GM23338 (cell line): ENCODE measurements around the gene TMUB1. TPM values are rescaled to one million over a fixed set of nuclear protein-coding genes. Genes with fewer than 3 reads are reported as not detected.

Source experiments
- ATAC-seq: fragments of 200-7000 bp; cut with Tn5 transposase; 3 replicates; pipeline ENCODE4 v1.9.1; 2020
- DNase-seq: peaks from one replicate; pipeline ENCODE4 v3.0.0-alpha.2; 2015; ENCODE audit warnings: low spot score
- H2AFZ ChIP-seq: fragments of 200-600 bp; sonication (generic); 2 replicates; pipeline ENCODE4 v1.8.0; 2016; ENCODE audit warnings: antibody characterized with exemption, mild to moderate bottlenecking, moderate library complexity
- H3F3A ChIP-seq: fragments of 200-600 bp; sonication (generic); replicated peaks from 2 replicates; pipeline ENCODE4 v1.8.0; 2017; ENCODE audit warnings: antibody characterized with exemption, mixed run types, low read depth
- H3K27ac ChIP-seq: fragments of 200-600 bp; sonication (generic); 2 replicates; pipeline ENCODE4 v1.6.1; 2016; ENCODE audit warnings: low read depth
- H3K27me3 ChIP-seq: fragments of 200-600 bp; sonication (generic); 2 replicates; pipeline ENCODE4 v1.8.0; 2016; ENCODE audit warnings: mild to moderate bottlenecking, mixed run types, moderate library complexity; ENCODE audit not compliant: insufficient read depth
- H3K36me3 ChIP-seq: fragments of 200-600 bp; sonication (generic); 2 replicates; pipeline ENCODE4 v1.8.0; 2016; ENCODE audit warnings: mild to moderate bottlenecking; ENCODE audit not compliant: insufficient read depth
- H3K4me1 ChIP-seq: fragments of 200-600 bp; sonication (generic); 2 replicates; pipeline ENCODE4 v1.8.0; 2016; ENCODE audit warnings: mild to moderate bottlenecking, moderate library complexity; ENCODE audit not compliant: insufficient read depth
- H3K4me2 ChIP-seq: fragments of 200-600 bp; sonication (generic); 2 replicates; pipeline ENCODE4 v1.7.1; 2017; ENCODE audit warnings: mixed run types
- H3K4me3 ChIP-seq: fragments of 200-600 bp; sonication (generic); 2 replicates; pipeline ENCODE4 v1.6.1; 2016; ENCODE audit warnings: mixed run types
- H3K79me2 ChIP-seq: fragments of 200-600 bp; sonication (generic); replicated peaks from 2 replicates; pipeline ENCODE4 v1.8.0; 2017; ENCODE audit warnings: mild to moderate bottlenecking; ENCODE audit not compliant: insufficient read depth
- H3K9me2 ChIP-seq: fragments of 200-600 bp; sonication (generic); 2 replicates; pipeline ENCODE4 v1.8.0; 2017; ENCODE audit not compliant: insufficient read depth
- H4K20me1 ChIP-seq: fragments of 200-600 bp; sonication (generic); replicated peaks from 2 replicates; pipeline ENCODE4 v1.8.0; 2017; ENCODE audit warnings: mild to moderate bottlenecking; ENCODE audit not compliant: insufficient read depth
- H3K27ac Mint-ChIP-seq: 2 replicates; pipeline ENCODE4 v1.8.0; 2020; ENCODE audit warnings: inconsistent platforms, mild to moderate bottlenecking, moderate library complexity, mixed read lengths
- H3K27me3 Mint-ChIP-seq: 3 replicates; pipeline ENCODE4 v1.8.0; 2022; ENCODE audit warnings: low read depth, mild to moderate bottlenecking, moderate library complexity, mixed read lengths, inconsistent platforms; ENCODE audit not compliant: insufficient read depth, poor library complexity
- H3K36me3 Mint-ChIP-seq: 3 replicates; pipeline ENCODE4 v1.8.0; 2021; ENCODE audit warnings: low read depth, mild to moderate bottlenecking, inconsistent platforms, moderate library complexity, mixed read lengths
- H3K4me1 Mint-ChIP-seq: 3 replicates; pipeline ENCODE4 v1.8.0; 2020; ENCODE audit warnings: mild to moderate bottlenecking, inconsistent platforms, mixed read lengths
- H3K4me3 Mint-ChIP-seq: 3 replicates; pipeline ENCODE4 v1.8.0; 2021; ENCODE audit warnings: moderate library complexity, mild to moderate bottlenecking, inconsistent platforms, mixed read lengths
- H3K9me3 Mint-ChIP-seq: 3 replicates; pipeline ENCODE4 v1.8.0; 2020; ENCODE audit warnings: moderate library complexity, mild to moderate bottlenecking, inconsistent platforms, mixed read lengths
- EZH2 ChIP-seq: fragments of 200-600 bp; sonication (generic); IDR thresholded peaks from one replicate; pipeline ENCODE4 v1.8.0; 2017; ENCODE audit warnings: antibody characterized with exemption, mild to moderate bottlenecking, low read depth; ENCODE audit not compliant: unreplicated experiment
- EZH2phosphoT487 ChIP-seq: fragments of 200-600 bp; sonication (generic); IDR thresholded peaks from one replicate; pipeline ENCODE4 v1.8.1; 2018; ENCODE audit warnings: antibody characterized with exemption; ENCODE audit not compliant: unreplicated experiment
- JUNB ChIP-seq: IDR thresholded peaks from one replicate; pipeline ENCODE4 v1.6.1; 2016; ENCODE audit warnings: antibody characterized with exemption; ENCODE audit not compliant: unreplicated experiment
- NANOG ChIP-seq: IDR thresholded peaks from 2 replicates; pipeline ENCODE4 v1.6.1; 2016; ENCODE audit warnings: antibody characterized with exemption, borderline replicate concordance
- POLR2AphosphoS5 ChIP-seq: IDR thresholded peaks from 2 replicates; pipeline ENCODE4 v1.6.1; 2016; ENCODE audit warnings: antibody characterized with exemption, low read depth
- STAT1 ChIP-seq: IDR thresholded peaks from one replicate; pipeline ENCODE4 v1.6.1; 2016; ENCODE audit warnings: antibody characterized with exemption; ENCODE audit not compliant: unreplicated experiment
- ZNF331 ChIP-seq: fragments of 250-450 bp; sonication (Bioruptor Pico); IDR thresholded peaks from 2 replicates; pipeline ENCODE4 v1.5.0; 2020; ENCODE audit warnings: low read depth, mild to moderate bottlenecking, moderate library complexity
- polyA plus RNA-seq: library from polyadenylated mRNA; unstranded; fragments of >200 nt; fragmentation: Nextera tagmentation; extraction: Ambion mirVana; gene quantifications from 2 replicates; pipeline ENCODE4 v1.2.1, GENCODE V29; 2016
- total RNA-seq: library from RNA; depleted of rRNA; stranded (reverse); fragments of >200 nt; shearing (Covaris generic); gene quantifications from 2 replicates; pipeline ENCODE4 v1.2.3, GENCODE V29; 2014
- TF ChIP-seq, protein P1 (sequence below): IDR thresholded peaks from 2 replicates; pipeline ENCODE4 v1.6.1; 2016; ENCODE audit warnings: antibody characterized with exemption
- TF ChIP-seq, protein P2 (sequence below): fragments of 250-450 bp; sonication (Bioruptor Pico); IDR thresholded peaks from 2 replicates; pipeline ENCODE4 v1.5.0; 2020; ENCODE audit warnings: mild to moderate bottlenecking, moderate library complexity
- TF ChIP-seq, protein P3 (sequence below), 2 experiments: fragments of 200-600 bp in 1 of 2; sonication (generic) in 1 of 2; conservative IDR thresholded peaks; 2 replicates each; pipeline versions ENCODE4 v1.5.1 to v1.6.1; 2016 to 2017; ENCODE audit warnings: antibody characterized with exemption in 2 of 2, low read depth in 2 of 2, mild to moderate bottlenecking in 2 of 2, moderate library complexity in 1 of 2
- TF ChIP-seq, protein P4 (sequence below): IDR thresholded peaks from one replicate; pipeline ENCODE4 v1.6.1; 2018; ENCODE audit warnings: antibody characterized with exemption; ENCODE audit not compliant: unreplicated experiment

The TMUB1 gene
- total and polyA plus RNA-seq, 2 experiments from 2014 or later, result 47.6 to 61.1 TPM

DNA sequence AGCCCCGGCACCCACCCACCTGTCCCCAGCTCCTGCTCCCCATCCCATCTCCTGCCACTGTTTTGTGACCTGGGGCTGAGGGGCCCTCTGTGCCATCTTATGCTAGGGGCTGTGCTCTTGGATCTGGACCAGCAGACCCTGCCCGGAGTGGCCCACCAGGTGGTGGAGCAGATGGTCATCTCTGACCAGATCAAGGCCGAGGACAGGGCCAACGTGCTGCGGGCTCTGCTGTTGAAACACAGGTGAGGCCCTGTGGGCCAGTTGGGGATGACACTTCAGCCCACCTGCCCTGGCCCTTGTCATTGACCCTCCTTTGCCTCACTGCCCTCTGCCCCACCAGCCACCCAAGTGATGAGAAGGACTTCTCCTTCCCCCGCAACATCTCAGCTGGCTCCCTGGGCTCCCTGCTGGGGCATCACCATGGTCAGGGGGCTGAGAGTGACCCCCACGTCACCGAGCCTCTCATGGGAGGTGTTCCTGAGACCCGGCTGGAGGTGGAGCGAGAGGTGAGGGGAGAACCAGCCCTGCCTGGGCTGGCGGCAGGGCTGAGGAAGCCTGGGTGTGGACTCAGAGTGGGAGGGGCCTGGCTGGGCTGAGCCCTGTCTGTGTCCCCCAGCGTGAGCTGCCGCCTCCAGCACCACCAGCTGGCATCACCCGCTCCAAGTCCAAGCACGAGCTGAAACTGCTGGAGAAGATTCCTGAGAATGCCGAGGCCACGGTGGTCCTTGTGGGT, 13.3 kb downstream of the TMUB1 start:
- TF ChIP-seq POLR2AphosphoS5, result no peak
- TF ChIP-seq ZNF331 (CRISPR knock-in tag), result no peak
- TF ChIP-seq, protein P1, sequence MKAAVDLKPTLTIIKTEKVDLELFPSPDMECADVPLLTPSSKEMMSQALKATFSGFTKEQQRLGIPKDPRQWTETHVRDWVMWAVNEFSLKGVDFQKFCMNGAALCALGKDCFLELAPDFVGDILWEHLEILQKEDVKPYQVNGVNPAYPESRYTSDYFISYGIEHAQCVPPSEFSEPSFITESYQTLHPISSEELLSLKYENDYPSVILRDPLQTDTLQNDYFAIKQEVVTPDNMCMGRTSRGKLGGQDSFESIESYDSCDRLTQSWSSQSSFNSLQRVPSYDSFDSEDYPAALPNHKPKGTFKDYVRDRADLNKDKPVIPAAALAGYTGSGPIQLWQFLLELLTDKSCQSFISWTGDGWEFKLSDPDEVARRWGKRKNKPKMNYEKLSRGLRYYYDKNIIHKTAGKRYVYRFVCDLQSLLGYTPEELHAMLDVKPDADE, result no peak
- TF ChIP-seq STAT1, result no peak
- TF ChIP-seq NANOG, result no peak
- TF ChIP-seq, protein P2, sequence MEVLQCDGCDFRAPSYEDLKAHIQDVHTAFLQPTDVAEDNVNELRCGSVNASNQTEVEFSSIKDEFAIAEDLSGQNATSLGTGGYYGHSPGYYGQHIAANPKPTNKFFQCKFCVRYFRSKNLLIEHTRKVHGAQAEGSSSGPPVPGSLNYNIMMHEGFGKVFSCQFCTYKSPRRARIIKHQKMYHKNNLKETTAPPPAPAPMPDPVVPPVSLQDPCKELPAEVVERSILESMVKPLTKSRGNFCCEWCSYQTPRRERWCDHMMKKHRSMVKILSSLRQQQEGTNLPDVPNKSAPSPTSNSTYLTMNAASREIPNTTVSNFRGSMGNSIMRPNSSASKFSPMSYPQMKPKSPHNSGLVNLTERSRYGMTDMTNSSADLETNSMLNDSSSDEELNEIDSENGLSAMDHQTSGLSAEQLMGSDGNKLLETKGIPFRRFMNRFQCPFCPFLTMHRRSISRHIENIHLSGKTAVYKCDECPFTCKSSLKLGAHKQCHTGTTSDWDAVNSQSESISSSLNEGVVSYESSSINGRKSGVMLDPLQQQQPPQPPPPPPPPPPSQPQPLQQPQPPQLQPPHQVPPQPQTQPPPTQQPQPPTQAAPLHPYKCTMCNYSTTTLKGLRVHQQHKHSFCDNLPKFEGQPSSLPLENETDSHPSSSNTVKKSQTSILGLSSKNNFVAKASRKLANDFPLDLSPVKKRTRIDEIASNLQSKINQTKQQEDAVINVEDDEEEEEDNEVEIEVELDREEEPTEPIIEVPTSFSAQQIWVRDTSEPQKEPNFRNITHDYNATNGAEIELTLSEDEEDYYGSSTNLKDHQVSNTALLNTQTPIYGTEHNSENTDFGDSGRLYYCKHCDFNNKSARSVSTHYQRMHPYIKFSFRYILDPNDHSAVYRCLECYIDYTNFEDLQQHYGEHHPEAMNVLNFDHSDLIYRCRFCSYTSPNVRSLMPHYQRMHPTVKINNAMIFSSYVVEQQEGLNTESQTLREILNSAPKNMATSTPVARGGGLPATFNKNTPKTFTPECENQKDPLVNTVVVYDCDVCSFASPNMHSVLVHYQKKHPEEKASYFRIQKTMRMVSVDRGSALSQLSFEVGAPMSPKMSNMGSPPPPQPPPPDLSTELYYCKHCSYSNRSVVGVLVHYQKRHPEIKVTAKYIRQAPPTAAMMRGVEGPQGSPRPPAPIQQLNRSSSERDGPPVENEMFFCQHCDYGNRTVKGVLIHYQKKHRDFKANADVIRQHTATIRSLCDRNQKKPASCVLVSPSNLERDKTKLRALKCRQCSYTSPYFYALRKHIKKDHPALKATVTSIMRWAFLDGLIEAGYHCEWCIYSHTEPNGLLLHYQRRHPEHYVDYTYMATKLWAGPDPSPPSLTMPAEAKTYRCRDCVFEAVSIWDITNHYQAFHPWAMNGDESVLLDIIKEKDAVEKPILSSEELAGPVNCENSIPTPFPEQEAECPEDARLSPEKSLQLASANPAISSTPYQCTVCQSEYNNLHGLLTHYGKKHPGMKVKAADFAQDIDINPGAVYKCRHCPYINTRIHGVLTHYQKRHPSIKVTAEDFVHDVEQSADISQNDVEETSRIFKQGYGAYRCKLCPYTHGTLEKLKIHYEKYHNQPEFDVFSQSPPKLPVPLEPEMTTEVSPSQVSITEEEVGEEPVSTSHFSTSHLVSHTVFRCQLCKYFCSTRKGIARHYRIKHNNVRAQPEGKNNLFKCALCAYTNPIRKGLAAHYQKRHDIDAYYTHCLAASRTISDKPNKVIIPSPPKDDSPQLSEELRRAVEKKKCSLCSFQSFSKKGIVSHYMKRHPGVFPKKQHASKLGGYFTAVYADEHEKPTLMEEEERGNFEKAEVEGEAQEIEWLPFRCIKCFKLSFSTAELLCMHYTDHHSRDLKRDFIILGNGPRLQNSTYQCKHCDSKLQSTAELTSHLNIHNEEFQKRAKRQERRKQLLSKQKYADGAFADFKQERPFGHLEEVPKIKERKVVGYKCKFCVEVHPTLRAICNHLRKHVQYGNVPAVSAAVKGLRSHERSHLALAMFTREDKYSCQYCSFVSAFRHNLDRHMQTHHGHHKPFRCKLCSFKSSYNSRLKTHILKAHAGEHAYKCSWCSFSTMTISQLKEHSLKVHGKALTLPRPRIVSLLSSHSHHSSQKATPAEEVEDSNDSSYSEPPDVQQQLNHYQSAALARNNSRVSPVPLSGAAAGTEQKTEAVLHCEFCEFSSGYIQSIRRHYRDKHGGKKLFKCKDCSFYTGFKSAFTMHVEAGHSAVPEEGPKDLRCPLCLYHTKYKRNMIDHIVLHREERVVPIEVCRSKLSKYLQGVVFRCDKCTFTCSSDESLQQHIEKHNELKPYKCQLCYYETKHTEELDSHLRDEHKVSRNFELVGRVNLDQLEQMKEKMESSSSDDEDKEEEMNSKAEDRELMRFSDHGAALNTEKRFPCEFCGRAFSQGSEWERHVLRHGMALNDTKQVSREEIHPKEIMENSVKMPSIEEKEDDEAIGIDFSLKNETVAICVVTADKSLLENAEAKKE (CRISPR knock-in tag), result no peak
- TF ChIP-seq, protein P3, sequence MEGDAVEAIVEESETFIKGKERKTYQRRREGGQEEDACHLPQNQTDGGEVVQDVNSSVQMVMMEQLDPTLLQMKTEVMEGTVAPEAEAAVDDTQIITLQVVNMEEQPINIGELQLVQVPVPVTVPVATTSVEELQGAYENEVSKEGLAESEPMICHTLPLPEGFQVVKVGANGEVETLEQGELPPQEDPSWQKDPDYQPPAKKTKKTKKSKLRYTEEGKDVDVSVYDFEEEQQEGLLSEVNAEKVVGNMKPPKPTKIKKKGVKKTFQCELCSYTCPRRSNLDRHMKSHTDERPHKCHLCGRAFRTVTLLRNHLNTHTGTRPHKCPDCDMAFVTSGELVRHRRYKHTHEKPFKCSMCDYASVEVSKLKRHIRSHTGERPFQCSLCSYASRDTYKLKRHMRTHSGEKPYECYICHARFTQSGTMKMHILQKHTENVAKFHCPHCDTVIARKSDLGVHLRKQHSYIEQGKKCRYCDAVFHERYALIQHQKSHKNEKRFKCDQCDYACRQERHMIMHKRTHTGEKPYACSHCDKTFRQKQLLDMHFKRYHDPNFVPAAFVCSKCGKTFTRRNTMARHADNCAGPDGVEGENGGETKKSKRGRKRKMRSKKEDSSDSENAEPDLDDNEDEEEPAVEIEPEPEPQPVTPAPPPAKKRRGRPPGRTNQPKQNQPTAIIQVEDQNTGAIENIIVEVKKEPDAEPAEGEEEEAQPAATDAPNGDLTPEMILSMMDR (conservative IDR thresholded peaks at IDR 0.05; ENCODE audit: low read depth in 2 of 2), result no peak
- no peak for TF ChIP-seq EZH2phosphoT487
- TF ChIP-seq, protein P4, sequence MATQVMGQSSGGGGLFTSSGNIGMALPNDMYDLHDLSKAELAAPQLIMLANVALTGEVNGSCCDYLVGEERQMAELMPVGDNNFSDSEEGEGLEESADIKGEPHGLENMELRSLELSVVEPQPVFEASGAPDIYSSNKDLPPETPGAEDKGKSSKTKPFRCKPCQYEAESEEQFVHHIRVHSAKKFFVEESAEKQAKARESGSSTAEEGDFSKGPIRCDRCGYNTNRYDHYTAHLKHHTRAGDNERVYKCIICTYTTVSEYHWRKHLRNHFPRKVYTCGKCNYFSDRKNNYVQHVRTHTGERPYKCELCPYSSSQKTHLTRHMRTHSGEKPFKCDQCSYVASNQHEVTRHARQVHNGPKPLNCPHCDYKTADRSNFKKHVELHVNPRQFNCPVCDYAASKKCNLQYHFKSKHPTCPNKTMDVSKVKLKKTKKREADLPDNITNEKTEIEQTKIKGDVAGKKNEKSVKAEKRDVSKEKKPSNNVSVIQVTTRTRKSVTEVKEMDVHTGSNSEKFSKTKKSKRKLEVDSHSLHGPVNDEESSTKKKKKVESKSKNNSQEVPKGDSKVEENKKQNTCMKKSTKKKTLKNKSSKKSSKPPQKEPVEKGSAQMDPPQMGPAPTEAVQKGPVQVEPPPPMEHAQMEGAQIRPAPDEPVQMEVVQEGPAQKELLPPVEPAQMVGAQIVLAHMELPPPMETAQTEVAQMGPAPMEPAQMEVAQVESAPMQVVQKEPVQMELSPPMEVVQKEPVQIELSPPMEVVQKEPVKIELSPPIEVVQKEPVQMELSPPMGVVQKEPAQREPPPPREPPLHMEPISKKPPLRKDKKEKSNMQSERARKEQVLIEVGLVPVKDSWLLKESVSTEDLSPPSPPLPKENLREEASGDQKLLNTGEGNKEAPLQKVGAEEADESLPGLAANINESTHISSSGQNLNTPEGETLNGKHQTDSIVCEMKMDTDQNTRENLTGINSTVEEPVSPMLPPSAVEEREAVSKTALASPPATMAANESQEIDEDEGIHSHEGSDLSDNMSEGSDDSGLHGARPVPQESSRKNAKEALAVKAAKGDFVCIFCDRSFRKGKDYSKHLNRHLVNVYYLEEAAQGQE, result no peak
- TF ChIP-seq EZH2, result no peak
- TF ChIP-seq JUNB, result no peak
- Mint-ChIP-seq H3K9me3 (no peaks in the 10 kb centered on the region), H3K36me3 (peaks cover 65% of the 10 kb centered on the region), H3K27ac (no peak overlapping the region), H3K4me3 (no peak overlapping the region), H3K4me1 (peaks cover 12% of the 10 kb centered on the region), H3K27me3 (peaks cover 28% of the 10 kb centered on the region)
- Histone ChIP-seq H2AFZ (no peak overlapping the region), H3K27me3 (no peaks in the 10 kb centered on the region), H3K4me1 (peaks cover 9% of the 10 kb centered on the region), H3K27ac (no peak overlapping the region), H3K4me2 (no peak overlapping the region), H3K79me2 (no peaks in the 10 kb centered on the region), H3K36me3 (peaks cover 14% of the 10 kb centered on the region), H4K20me1 (no peaks in the 10 kb centered on the region; the same call in 1 of the 2 replicates), H3K4me3 (no peak overlapping the region), H3K9me2 (no peaks in the 10 kb centered on the region), H3F3A (0 out of 2 replicates have a peak, but pooled peaks cover 5% of the 10 kb centered on the region)
- ATAC-seq, result no peak
- DNase-seq, result no peak
